ENCODE data around the gene SLC4A7.

Gene SLC4A7

GRCh38 chr3:27325419-27325818, 158.8 kb downstream of the SLC4A7 start:
- no peak for DNase-seq (ENCODE audit: low read depth)

DNA sequence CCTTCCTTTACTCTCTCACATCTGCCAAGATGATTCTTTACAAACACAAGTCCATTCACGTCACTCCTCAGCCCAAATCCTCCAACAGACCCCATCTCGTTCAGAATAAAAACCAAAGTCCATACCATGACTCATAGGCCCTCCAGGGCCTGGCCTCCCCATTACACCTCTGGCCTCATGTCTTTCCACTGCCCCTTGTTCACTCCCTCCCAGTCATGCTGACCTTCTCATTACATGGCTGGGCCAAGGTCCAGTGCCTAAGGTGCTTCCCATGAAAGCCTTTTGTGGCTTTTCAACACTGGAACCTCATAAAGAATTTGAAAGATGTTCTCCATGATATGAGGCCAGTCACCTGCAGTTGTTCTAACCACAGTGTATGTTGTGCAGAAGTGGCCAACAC, 159.5 kb downstream of the SLC4A7 start:
- DNase-seq (ENCODE audit: low read depth): no peak

DNA sequence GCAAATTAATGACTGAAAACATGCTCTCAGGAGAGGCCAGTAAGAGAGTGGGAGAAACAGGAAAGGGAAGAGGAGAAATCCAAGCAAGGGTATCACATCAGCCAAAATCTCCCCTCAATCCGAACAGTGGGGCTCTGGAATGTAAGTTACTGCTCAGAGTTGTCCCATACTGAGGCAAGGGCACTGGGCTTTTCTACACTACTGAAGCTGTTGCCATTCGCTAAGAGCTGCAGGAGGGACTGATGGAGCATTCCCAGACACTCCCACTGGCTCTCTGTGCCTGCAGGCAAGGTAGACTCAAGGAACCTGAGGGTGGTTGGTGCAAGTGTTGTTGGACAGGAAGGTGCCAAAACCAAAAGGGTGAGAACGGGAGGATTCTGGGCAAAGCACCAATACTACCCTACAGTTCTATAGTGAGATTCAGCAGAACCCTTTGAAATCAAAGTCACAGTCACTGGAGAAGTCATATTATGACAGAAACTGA, 161.1 kb downstream of the SLC4A7 start:
- DNase-seq (ENCODE audit: low read depth): no peak

Measured in HS-27A (cell line).